GM20000 (cell line): ENCODE measurements around the gene ARL4A.
"Not testable (repeated sequence)": the region's sequence is repeated elsewhere in the genome, so short reads cannot be mapped to it uniquely, and the experiment has no call there.

Experiments used
- DNase-seq: peaks from one replicate; pipeline ENCODE4 v3.0.0; 2012; ENCODE audit warnings: low spot score
- TF ChIP-seq, protein P1 (sequence below): IDR thresholded peaks from 2 replicates; pipeline ENCODE4 v1.5.1; 2012; ENCODE audit warnings: mild to moderate bottlenecking, control low read depth; ENCODE audit errors: extremely low read depth, missing control alignments

ARL4A gene

DNA sequence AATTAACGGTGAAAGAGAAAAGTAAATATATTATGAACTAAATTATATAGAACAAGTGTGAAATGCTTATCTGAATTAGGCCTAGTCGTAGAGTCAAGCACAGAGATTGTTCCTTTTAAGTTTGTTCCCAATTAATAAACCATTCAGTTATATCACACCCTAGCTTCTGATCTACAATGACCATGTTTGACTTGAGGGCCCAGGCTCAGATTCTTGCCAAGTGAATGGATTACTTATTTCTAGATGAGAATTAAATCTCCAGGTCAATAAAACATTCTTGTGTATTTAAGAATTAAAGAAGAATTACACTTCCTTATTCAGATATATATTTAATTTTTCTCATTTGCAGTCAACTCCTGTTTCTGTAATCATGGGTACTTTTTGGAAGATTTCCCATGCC, 37.4 kb upstream of the ARL4A start:
- DNase-seq, result no peak
- TF ChIP-seq, protein P1, sequence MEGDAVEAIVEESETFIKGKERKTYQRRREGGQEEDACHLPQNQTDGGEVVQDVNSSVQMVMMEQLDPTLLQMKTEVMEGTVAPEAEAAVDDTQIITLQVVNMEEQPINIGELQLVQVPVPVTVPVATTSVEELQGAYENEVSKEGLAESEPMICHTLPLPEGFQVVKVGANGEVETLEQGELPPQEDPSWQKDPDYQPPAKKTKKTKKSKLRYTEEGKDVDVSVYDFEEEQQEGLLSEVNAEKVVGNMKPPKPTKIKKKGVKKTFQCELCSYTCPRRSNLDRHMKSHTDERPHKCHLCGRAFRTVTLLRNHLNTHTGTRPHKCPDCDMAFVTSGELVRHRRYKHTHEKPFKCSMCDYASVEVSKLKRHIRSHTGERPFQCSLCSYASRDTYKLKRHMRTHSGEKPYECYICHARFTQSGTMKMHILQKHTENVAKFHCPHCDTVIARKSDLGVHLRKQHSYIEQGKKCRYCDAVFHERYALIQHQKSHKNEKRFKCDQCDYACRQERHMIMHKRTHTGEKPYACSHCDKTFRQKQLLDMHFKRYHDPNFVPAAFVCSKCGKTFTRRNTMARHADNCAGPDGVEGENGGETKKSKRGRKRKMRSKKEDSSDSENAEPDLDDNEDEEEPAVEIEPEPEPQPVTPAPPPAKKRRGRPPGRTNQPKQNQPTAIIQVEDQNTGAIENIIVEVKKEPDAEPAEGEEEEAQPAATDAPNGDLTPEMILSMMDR, result no peak

DNA sequence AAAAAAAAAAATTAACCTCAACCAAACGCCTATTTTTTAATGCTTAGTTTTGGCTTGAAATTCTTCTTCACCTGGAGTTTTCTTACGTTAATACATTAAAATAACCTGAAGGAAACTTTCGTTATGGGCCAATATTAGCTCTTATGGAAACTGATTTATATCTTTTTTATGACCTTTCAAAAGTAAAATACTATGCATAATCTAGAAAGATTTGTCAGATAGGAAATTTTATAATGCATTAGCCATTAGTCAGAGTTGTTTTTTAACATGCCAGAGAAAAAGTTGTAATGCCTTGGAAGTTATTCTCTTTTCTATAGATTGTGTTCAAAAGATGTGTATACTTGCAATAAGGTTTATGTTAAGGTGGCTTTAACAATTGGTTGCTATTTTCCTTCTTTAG, 34.3 kb upstream of the ARL4A start:
- TF ChIP-seq, protein P1, result no peak

DNA sequence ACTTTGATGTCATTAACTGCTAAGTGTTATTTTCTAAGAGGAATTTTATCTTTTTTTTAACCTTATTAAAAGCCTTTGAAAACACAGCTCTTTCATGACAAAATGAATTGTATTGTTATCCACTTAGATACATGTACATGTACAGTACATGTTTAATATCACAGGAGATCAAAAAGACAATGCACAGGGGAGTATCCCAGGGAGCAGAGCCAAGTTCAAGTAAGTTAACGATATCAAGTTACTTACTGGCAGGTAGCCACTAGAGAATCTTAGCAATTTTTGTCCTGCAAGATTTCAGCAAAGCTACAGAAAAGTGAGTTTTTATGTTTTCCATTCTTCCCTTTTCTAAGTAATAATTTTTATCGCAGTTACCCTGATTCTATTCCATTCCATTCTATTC, 33.9 kb upstream of the ARL4A start:
- TF ChIP-seq, protein P1, result no peak
- DNase-seq, result no peak

More for the DNA sequence above, 34.3 kb upstream of the ARL4A start:
- no peak for DNase-seq

DNA sequence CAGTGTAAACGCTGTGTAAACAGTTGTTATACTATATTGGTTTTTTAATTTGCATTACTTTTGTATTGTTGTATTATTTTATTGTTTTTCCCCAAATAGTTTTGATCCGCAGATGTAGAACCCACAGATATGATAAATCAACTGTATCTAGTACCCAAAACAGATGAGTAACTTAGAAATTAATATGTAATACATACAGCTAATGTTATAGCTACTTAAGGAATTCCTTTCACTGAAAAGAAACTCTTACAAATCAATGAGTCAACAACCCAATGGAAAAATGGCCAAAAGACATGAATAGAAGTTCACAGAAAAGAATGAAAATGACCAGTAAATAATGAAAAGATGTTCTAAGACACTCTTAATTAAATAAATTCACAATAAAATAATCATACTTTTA, 32.3 kb upstream of the ARL4A start:
- TF ChIP-seq, protein P1, result no peak
- DNase-seq, result no peak

DNA sequence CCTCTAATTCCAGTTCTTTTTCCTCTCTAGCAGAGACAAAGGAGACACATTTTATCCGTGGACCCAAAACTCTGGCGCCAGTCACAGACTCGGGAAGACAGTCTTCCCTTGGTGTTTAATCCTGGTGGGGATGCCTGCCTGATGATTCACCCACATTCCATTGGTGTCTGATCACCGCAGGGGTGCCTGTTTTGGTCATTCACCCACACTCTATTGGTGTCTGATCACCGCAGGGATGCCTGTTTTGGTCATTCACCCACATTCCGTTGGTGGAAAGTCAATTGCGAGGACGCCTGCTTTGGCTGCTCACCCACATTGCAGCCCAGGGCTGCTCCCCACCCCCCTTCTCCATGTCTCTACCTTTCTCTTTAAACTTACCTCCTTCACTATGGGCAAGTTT, 27.0 kb upstream of the ARL4A start:
- not testable (repeated sequence) for DNase-seq

DNA sequence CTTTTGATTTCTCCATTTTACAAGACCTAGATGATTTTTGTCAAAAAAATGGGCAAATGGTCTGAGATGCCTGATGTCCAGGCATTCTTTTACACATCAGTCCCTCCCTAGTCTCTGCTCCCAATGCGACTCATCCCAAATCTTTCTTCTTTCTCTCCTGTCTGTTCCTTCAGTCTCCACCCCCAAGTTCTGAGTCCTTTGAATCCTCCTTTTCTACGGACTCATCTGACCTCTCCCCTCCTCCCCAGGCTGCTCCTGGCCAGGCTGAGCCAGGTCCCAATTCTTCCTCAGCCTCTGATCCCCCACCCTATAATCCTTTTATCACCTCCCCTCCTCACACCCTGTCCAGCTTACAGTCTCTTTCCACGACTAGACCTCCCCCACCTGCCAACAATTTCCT, 26.4 kb upstream of the ARL4A start:
- not testable (repeated sequence) for DNase-seq

DNA sequence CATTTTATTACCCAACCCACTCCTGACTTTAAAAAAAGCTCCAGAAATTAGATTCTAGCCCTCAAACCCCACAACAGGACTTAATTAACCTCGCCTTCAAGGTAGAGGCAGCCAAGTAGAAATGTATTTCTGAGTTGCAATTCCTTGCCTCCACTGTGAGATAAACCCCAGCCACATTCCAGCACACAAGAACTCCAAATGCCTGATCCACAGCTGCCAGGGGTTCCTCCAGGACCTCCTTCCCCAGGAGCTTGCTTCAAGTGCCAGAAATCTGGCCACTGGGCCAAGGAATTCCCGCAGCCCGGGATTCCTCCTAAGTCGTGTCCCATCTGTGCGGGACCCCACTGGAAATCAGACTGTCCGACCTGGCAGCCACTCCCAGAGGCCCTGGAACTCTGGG, 25.9 kb upstream of the ARL4A start:
- no peak for DNase-seq
- TF ChIP-seq, protein P1, result no peak

DNA sequence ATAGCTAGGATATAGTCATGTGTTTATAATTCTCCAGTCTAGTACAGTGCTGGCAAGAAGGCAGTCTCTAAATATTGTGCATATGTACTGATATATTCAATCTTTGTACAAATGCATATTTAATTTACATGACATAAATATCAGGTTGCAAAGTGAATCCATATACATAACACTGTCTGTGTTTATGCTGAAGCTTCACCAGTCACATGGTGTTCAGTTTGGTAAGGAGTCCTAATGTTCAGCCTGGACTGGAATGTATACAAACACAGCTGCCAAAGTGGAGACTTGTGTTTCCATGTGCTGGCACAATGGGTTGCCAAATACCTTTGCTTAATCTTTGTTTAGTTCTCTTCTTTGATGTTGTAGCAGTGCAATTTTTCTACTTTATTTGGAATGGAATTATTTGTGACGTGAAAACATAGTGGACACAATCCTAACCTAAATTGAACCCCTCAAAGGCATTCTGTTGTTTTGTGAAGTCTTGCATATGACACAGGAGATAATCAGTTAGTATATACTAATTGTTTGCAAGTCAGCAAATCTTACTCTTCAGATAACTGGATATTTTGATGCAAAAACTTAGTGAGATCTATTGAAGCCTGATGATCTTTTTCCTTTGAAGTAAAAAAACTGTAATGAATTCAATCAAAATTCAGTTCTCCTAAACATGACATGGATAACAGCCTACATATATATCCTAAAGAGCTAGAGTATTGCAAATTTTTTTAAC, 17.3 kb upstream of the ARL4A start:
- no peak for DNase-seq
- TF ChIP-seq, protein P1, result no peak
